Activated T-cell treated with anti-CD3 and anti-CD28 coated beads, Interleukin-2, amount 50 U/mL, for 72 hours (primary cell): ENCODE measurements around the gene DCTPP1. TPM values are rescaled to one million over a fixed set of nuclear protein-coding genes. Genes with fewer than 3 reads are reported as not detected.
"Not testable (repeated sequence)": the region's sequence is repeated elsewhere in the genome, so short reads cannot be mapped to it uniquely, and the experiment has no call there.

Source experiments
- ATAC-seq, 2 donors: fragments of 150-1000 bp; cut with Tn5 transposase; replicated peaks in 1 of 2; 2 replicates each; pipeline ENCODE4 v1.10.0; 2021; ENCODE audit warnings: moderate library complexity in 2 of 2, mild to moderate bottlenecking in 1 of 2
- DNase-seq, 2 donors: peaks; one replicate each; pipeline ENCODE4 v3.0.0; 2021 to 2022; ENCODE audit warnings: mixed read lengths in 1 of 2
- H3K27ac Mint-ChIP-seq: one replicate; pipeline ENCODE4 v1.8.0; 2022; ENCODE audit warnings: mild to moderate bottlenecking, moderate library complexity, mixed read lengths
- H3K27me3 Mint-ChIP-seq: one replicate; pipeline ENCODE4 v1.8.0; 2022; ENCODE audit warnings: low read depth, mixed read lengths
- H3K36me3 Mint-ChIP-seq, 2 donors: one replicate each; pipeline ENCODE4 v1.8.0; 2022; ENCODE audit warnings: mixed read lengths in 2 of 2, mild to moderate bottlenecking in 1 of 2; ENCODE audit not compliant: insufficient read depth in 2 of 2
- H3K4me1 Mint-ChIP-seq: one replicate; pipeline ENCODE4 v1.8.0; 2022; ENCODE audit warnings: low read depth, mixed read lengths
- H3K4me3 Mint-ChIP-seq, 2 donors: one replicate each; pipeline ENCODE4 v1.8.0; 2022; ENCODE audit warnings: mild to moderate bottlenecking in 2 of 2, mixed read lengths in 2 of 2, moderate library complexity in 2 of 2
- H3K9me3 Mint-ChIP-seq, 2 donors: one replicate each; pipeline ENCODE4 v1.8.0; 2022; ENCODE audit warnings: mixed read lengths in 2 of 2
- total RNA-seq, 2 donors: library from RNA; stranded (reverse); gene quantifications; one replicate each; pipeline ENCODE4 v1.2.3, GENCODE V29; 2022

DCTPP1 gene
- total RNA-seq, 2 donors from 2014 or later = 56.5 to 78.8 TPM

DNA sequence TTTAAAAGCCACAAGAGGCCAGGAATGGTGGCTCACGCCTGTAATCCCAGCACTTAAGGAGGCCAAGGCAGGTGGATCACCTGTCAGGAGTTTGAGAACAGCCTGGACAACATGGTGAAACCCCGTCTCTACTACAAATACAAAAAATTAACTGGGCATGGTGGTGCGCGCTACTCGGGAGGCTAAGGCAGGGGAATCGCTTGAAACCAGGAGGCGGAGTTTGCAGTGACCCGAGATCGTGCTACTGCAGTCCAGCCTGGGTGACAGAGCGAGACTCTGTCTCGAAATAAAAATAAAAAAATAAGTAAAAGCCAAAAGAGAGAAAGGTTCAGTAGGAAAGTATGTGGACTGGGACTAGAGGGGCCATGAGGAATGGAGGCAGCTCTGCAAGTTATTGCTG, 29.6 kb upstream of the DCTPP1 start:
- Mint-ChIP-seq H3K27ac (peak overlapping the region; percentile 93), H3K27me3 (no peaks in the 10 kb centered on the region), H3K4me3 (peak overlapping the region; percentile 73 to 82), H3K36me3 (peaks cover 0 to 2% of the 10 kb centered on the region in 2 donors), H3K9me3 (no peaks in the 10 kb centered on the region), H3K4me1 (peaks cover 65% of the 10 kb centered on the region)
- DNase-seq = no peak
- no peak for ATAC-seq

DNA sequence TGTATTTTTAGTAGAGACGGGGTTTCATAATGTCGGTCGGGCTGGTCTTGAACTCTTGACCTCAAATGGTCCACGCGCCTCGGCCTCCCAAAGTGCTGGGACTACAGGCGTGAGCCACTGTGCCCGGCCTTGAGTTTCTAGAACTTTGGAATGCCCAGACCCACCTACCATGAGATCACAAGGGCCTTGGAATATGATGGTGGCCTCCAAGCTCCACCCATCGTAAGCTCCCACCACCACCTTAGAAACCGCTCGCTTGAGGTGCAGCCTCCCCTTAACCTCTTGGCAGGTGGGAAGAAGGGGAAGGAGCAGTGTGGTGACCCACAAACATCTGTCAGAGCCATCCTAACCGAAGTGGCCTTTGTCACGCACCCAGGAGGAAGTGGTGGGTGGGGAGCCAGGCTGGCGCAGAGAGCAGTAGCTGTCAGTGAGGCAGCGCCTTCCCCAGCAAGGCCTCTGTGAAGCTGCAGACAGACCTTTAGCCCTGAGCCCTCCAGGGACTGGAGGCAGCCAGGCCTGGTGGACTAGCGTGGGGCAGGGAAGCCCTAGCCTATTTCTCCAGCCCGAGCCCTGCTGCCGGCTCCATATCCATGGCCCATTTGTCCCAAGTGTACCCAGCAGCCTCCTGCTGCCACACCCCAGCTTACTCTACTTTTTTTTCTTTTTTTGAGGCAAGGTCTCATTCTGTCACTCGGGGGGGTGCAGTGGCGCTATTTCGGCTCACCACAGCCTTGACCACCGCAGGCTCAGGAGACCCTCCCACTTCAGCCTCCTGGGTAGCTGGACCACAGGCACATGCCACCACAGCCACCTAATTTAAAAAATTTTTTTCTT, 28.9 kb upstream of the DCTPP1 start:
- H3K4me1 Mint-ChIP-seq = peaks cover 71% of the 10 kb centered on the region
- H3K36me3 Mint-ChIP-seq = peaks cover 0 to 2% of the 10 kb centered on the region in 2 donors
- peak overlapping the region; percentile 73 to 82 for H3K4me3 Mint-ChIP-seq
- H3K9me3 Mint-ChIP-seq = no peaks in the 10 kb centered on the region
- H3K27ac Mint-ChIP-seq = peak overlapping the region; percentile 93
- H3K27me3 Mint-ChIP-seq = no peaks in the 10 kb centered on the region
- DNase-seq = peak; percentile 92 to 96
- peak; percentile 97 to 98 for ATAC-seq

DNA sequence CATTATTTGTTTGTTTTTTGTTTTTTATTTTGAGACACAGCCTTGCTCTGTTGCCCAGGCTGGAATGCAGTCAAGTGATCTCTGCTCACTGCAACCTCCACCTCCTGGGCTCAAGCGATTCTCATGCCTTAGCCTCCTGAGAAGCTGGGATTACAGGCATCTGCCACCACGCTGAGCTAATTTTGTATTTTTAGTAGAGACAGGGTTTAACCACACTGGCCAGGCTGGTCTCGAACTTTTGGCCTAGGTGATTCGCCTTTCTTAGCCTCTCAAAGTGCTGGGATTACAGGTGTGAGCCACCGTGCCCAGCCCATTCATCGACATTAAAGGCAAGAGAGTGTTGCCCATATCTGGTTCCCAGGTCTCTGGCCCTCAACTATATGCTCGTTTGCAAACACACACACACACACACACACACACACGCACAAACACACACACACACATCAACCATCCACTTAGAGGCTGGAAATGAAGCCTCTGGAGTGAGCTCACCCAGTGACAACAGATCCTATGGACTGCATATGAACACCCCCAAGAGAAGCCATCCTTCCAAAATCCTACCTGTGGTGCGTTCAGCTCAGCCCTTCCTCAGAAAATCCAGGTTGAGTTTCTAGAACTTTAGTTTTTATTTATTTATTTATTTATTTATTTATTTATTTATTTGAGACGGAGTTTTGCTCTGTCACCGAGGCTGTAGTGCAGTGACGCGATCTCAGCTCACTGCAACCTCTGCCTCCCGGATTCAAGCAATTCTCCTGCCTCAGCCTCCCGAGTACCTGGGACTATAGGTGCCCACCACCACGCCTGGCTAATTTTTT, 28.1 kb upstream of the DCTPP1 start:
- peaks cover 79% of the 10 kb centered on the region for H3K4me1 Mint-ChIP-seq
- H3K27me3 Mint-ChIP-seq = no peaks in the 10 kb centered on the region
- no peaks in the 10 kb centered on the region for H3K9me3 Mint-ChIP-seq
- H3K36me3 Mint-ChIP-seq = peaks cover 0 to 2% of the 10 kb centered on the region in 2 donors
- ATAC-seq (no peak), DNase-seq (no peak)
- peak overlapping the region; percentile 93 for H3K27ac Mint-ChIP-seq
- H3K4me3 Mint-ChIP-seq = peak overlapping the region; percentile 73 to 82

DNA sequence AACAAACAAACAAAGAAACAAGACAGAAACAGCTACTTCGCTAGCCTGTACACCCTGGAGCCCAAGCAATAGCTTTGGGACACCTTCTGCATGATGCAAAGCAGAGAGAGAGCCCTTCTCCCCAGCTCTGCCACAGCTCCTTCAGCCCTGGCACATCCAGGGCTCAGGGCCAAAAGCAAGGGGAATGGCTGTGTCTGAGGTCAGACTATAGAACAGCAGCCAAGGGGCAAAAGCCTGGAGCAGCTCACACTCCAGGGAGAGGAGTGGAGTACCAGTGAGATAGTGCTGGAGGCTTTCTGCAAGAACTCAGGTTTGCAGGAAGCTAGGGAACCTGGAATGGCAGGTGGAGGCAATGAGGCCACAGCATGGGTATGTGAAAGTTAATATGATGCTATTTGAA, 27.4 kb upstream of the DCTPP1 start:
- no peaks in the 10 kb centered on the region for H3K9me3 Mint-ChIP-seq
- DNase-seq (no peak), ATAC-seq (no peak)
- H3K36me3 Mint-ChIP-seq = peaks cover 0 to 2% of the 10 kb centered on the region in 2 donors
- H3K4me3 Mint-ChIP-seq = peak overlapping the region; percentile 36 to 72
- no peaks in the 10 kb centered on the region for H3K27me3 Mint-ChIP-seq
- no peak overlapping the region for H3K27ac Mint-ChIP-seq
- peaks cover 86% of the 10 kb centered on the region for H3K4me1 Mint-ChIP-seq

DNA sequence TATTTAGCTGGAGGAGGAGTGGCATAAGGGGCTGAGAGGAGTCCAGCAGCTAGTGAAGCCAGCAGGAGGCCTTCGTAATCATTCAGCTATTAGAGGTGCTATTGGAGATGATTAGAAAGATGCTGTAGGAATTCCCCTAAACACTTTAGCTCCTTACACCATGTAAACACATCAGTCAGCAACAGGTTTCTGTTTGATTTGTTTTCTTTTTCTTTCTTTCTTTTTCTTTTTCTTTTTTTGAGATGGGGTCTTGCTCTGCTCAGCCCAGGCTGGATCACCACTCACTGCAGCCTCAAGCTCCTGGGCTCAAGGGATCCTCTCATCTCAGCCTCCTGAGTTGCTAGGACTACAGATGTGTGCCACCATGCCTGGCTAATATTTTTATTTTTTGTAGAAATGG, 26.5 kb upstream of the DCTPP1 start:
- ATAC-seq (no peak), DNase-seq (no peak)
- H3K4me1 Mint-ChIP-seq = peaks cover 84% of the 10 kb centered on the region
- peak overlapping the region; percentile 33 for H3K27ac Mint-ChIP-seq
- peak overlapping the region; percentile 36 to 72 for H3K4me3 Mint-ChIP-seq
- no peaks in the 10 kb centered on the region for H3K27me3 Mint-ChIP-seq
- H3K36me3 Mint-ChIP-seq = no peaks in the 10 kb centered on the region
- no peaks in the 10 kb centered on the region for H3K9me3 Mint-ChIP-seq

DNA sequence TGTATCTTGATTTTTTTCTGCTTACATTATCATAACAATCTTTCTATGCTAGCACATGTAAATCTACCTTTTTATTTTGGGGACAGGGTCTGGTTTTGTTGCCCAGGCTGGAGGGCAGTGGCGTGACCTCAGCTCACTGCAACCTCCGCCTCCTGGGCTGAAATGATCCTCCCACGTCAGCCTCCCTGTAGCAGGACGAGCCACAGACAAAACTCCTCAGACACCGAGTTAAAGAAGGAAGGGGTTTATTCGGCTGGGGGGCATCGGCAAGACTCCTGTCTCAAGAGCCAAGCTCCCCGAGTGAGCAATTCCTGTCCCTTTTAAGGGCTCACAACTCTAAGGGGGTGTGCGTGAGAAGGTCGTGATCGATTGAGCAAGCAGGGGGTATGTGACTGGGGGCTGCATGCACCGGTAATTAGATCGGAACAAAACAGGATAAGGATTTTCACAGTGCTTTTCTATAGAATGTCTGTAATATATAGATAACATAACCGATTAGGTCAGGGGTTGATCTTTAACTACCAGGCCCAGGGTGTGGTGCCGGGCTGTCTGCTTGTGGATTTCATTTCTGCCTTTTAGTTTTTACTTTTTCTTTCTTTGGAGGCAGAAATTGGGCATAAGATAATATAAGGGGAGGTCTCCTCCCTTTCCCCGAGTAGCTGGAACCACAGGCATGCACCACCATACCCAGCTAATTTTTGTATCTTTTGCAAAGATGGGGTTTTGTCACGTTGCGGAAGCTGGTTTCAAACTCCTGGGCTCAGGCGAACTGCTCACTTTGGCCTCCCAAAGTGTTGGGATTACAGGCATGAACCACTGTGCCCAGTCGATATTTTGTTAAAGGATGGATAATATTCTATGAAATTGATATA, 23.1 kb upstream of the DCTPP1 start:
- not testable (repeated sequence) for DNase-seq, H3K36me3 Mint-ChIP-seq, ATAC-seq, H3K27me3 Mint-ChIP-seq, H3K9me3 Mint-ChIP-seq
- H3K4me1 Mint-ChIP-seq = peaks cover 75% of the 10 kb centered on the region
- H3K4me3 Mint-ChIP-seq = peak overlapping the region; percentile 42 to 67
- H3K27ac Mint-ChIP-seq = peak overlapping the region; percentile 2

DNA sequence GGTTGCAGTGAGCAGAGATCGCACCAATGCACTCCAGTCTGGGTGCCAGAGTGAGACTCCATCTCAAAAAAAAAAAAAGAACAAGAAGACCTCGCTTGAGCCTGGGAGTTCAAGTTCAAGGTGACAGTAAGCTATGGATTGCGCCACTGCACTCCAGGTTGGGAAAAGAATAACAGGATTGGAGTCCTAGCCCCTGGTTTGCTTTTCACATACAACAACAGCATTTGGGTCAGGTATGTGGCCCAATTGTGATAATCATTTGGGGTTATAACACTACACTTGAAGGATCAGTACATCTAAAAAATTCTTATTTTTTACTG, 19.2 kb upstream of the DCTPP1 start:
- Mint-ChIP-seq H3K36me3 (peaks cover 9 to 16% of the 10 kb centered on the region in 2 donors), H3K4me3 (no peak overlapping the region), H3K4me1 (peaks cover 57% of the 10 kb centered on the region), H3K27ac (no peak overlapping the region), H3K9me3 (peaks cover 0 to 3% of the 10 kb centered on the region in 2 donors), H3K27me3 (no peaks in the 10 kb centered on the region)
- no peak for ATAC-seq
- DNase-seq = no peak

DNA sequence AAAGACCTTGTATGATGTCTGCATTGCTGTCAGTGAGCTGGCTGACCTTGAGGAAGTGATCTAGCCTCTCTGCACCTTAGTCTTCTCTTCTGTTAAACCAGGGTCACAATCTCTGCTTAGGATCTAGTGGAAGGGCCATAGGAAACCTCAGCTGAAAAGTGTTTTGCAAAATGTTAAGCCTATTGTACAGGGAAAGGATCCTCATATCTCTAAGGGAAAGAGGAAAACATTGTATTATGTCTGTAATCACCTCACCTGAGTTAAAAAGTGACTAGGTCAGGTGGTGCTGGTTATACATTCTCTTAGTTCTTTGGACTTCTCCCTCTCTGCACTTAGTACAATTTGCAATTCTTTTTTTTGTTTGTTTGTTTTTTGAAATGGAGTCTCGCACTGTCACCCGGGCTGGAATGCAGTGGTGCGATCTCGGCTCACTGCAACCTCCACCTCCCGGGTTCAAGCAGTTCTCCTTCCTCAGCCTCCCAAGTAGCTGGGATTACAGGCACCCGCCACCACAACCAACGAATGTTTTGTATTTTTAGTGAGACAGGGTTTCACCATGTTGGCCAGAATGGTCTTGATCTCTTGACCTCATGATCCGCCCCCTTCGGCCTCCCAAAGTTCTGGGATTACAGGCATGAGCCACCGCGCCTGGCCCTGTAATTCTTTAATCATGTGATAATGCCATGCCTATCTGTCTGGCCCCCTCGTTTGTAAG, 17.8 kb upstream of the DCTPP1 start:
- DNase-seq = no peak
- Mint-ChIP-seq H3K4me3 (no peak overlapping the region), H3K27ac (no peak overlapping the region), H3K36me3 (peaks cover 12 to 27% of the 10 kb centered on the region in 2 donors), H3K9me3 (peaks cover 0 to 3% of the 10 kb centered on the region in 2 donors), H3K4me1 (peaks cover 57% of the 10 kb centered on the region), H3K27me3 (no peaks in the 10 kb centered on the region)
- ATAC-seq = no peak

DNA sequence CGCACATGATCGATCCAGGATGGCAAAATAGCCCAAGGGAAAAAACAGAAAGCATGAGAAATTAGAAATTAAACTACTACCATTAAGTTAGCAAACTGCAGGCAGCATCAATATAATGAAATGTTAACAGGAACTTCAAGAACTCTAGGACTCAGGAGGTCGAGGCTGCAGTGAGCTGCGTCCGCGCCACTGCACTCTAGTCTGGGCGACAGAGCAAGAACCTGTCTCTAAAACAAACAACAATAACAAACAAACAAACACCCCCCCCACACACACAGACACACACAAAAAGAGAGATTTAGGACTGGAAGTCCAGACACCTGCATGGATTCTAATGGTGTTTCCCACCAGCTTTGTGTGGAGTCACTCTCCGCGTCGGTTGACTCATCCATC, 16.4 kb upstream of the DCTPP1 start:
- Mint-ChIP-seq H3K36me3 (peaks cover 12 to 31% of the 10 kb centered on the region in 2 donors), H3K4me3 (peak overlapping the region; percentile 90 to 92), H3K4me1 (peaks cover 55% of the 10 kb centered on the region), H3K9me3 (peaks cover 0 to 3% of the 10 kb centered on the region in 2 donors), H3K27me3 (no peaks in the 10 kb centered on the region), H3K27ac (peak overlapping the region; percentile 99)
- ATAC-seq (no peak), DNase-seq (no peak)

DNA sequence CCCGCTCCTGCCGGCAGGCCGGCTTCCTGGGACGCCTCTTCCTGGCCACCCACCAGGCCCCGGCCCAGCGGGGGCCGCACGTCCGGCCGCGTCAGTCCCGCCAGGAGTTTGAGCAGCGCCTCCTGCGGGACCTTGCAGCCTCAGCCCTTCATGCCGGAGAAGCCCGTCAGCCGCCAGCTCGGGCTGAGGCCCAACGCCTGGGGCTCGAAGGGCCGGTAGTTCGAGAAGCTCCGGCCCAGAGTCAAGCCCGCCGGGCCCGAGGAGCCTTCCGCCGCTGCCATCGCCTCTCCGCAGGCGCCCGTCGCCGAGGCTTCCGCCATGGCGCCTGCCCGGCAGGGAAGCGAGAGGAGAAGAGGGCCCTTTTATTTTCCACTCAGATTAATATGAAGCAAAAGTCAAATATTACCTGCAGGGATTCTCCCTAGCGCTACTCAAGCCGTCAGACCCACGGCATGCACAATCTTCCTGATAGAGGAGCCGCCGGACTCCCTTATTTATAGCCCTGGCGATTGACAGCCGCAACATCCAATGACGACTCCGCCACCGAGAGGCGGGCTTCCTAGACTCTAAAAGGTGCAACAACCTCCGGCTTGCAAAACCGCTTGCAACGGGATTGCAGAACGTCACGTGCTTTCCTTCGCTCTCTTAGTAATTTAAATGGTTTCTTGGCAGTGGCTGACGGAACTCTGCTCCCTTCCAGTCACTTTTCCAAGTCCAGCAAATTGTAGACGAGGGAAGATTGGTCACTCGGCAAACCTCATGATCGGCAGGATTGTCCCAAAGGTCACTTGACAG, 15.8 kb upstream of the DCTPP1 start, which contains the start of gene SEPHS2:
TSS of gene SEPHS2 (minus strand) at position 467 of the 795 bp plus-strand sequence. CDS start at position 320, 147 bp downstream.
- peak within 1 kb of the TSS; percentile 99 for H3K27ac Mint-ChIP-seq
- H3K9me3 Mint-ChIP-seq = peaks cover 0 to 3% of the 10 kb centered on the region in 2 donors
- H3K27me3 Mint-ChIP-seq = no peaks in the 10 kb centered on the region
- peaks cover 49% of the 10 kb centered on the region for H3K4me1 Mint-ChIP-seq
- H3K36me3 Mint-ChIP-seq = peaks cover 12 to 31% of the 10 kb centered on the region in 2 donors
- peak; percentile 89 to 95 for ATAC-seq
- peak within 1 kb of the TSS; percentile 90 to 92 for H3K4me3 Mint-ChIP-seq
- DNase-seq = peak; percentile 94 to 96

DNA sequence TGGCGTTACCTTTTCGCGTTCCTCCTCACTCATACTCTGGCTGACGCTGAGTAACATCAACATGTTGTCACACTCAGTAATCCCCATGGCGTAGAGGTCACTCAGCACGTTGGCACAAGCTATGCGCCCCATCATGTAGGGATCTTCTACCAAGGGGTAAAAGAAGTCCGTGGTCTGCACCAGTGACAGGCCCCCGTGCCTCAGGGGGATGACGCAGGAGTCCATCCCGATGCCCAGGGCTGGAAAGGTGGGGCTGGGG, 15.2 kb upstream of the DCTPP1 start:
- Mint-ChIP-seq H3K4me3 (peak overlapping the region; percentile 90 to 92), H3K27ac (peak overlapping the region; percentile 48), H3K9me3 (peaks cover 0 to 3% of the 10 kb centered on the region in 2 donors), H3K36me3 (peaks cover 12 to 31% of the 10 kb centered on the region in 2 donors), H3K4me1 (peaks cover 44% of the 10 kb centered on the region), H3K27me3 (no peaks in the 10 kb centered on the region)
- DNase-seq (no peak), ATAC-seq (no peak)
